ENCODE measurements around the gene PCDH15. TPM values are rescaled to one million over a fixed set of nuclear protein-coding genes. Genes with fewer than 3 reads are reported as not detected.

The PCDH15 gene
- total RNA-seq, 2 experiments from 2014 or later: not detected

- intact Hi-C loops (cut with DNase I, micrococcal nuclease): no loop called here
- Mint-ChIP-seq H3K36me3 (ENCODE audit: low read depth) (no peaks in the 10 kb centered on the region), H3K9me3 (no peaks in the 10 kb centered on the region), H3K27me3 (no peaks in the 10 kb centered on the region), H3K4me1 (ENCODE audit: low read depth) (no peaks in the 10 kb centered on the region), H3K4me3 (no peak overlapping the region), H3K27ac (no peak overlapping the region)
- Histone ChIP-seq H3K4me1 (ENCODE audit: insufficient read depth, low read length) (no peaks in the 10 kb centered on the region), H3K27me3 (ENCODE audit: control insufficient read depth in 1 of 2, insufficient read depth in 2 of 2, low read length in 2 of 2) (no peaks in the 10 kb centered on the region), H3K9me3 (ENCODE audit: control insufficient read depth in 1 of 2, insufficient read depth in 1 of 2, low read length in 2 of 2) (peaks cover 0 to 2% of the 10 kb centered on the region in 2 experiments), H3K4me3 (ENCODE audit: low read length) (no peak overlapping the region), H3K27ac (ENCODE audit: low read depth in 1 of 2, low read length in 2 of 2) (no peak overlapping the region), H3K36me3 (ENCODE audit: insufficient read depth, low read length) (no peaks in the 10 kb centered on the region)
- TF ChIP-seq CTCF (IDR thresholded peaks at IDR 0.05): no peak
- no peak for DNase-seq
- ATAC-seq (ENCODE audit: poor library complexity): no peak
- ChIA-PET CTCF (no interaction called here), POLR2A (no interaction called here)
Observed at GRCh38 chr10:53904506-53905241, 896.4 kb downstream of the PCDH15 start.

- Mint-ChIP-seq H3K4me3 (no peak overlapping the region), H3K4me1 (ENCODE audit: low read depth) (no peaks in the 10 kb centered on the region), H3K27me3 (no peaks in the 10 kb centered on the region), H3K27ac (no peak overlapping the region), H3K36me3 (ENCODE audit: low read depth) (no peaks in the 10 kb centered on the region), H3K9me3 (no peaks in the 10 kb centered on the region)
- ChIA-PET CTCF (no interaction called here), POLR2A (no interaction called here)
- Histone ChIP-seq H3K4me3 (ENCODE audit: low read length) (no peak overlapping the region), H3K27me3 (ENCODE audit: control insufficient read depth in 1 of 2, insufficient read depth in 2 of 2, low read length in 2 of 2) (no peaks in the 10 kb centered on the region), H3K4me1 (ENCODE audit: insufficient read depth, low read length) (no peaks in the 10 kb centered on the region), H3K36me3 (ENCODE audit: insufficient read depth, low read length) (no peaks in the 10 kb centered on the region), H3K9me3 (ENCODE audit: control insufficient read depth in 1 of 2, insufficient read depth in 1 of 2, low read length in 2 of 2) (no peaks in the 10 kb centered on the region), H3K27ac (ENCODE audit: low read depth in 1 of 2, low read length in 2 of 2) (no peak overlapping the region)
- TF ChIP-seq CTCF (IDR thresholded peaks at IDR 0.05): no peak
- ATAC-seq (ENCODE audit: poor library complexity): no peak
- no peak for DNase-seq
- intact Hi-C loops (cut with DNase I, micrococcal nuclease): no loop called here
Observed at GRCh38 chr10:53903756-53904155, 897.3 kb downstream of the PCDH15 start.

GRCh38 chr10:53899463-53900160 lies 901.4 kb downstream of the PCDH15 start:
- H3K36me3 Mint-ChIP-seq (ENCODE audit: low read depth): no peaks in the 10 kb centered on the region
- ChIA-PET CTCF (no interaction called here), POLR2A (no interaction called here)
- H3K4me3 ChIP-seq (ENCODE audit: low read length): no peak overlapping the region
- no peaks in the 10 kb centered on the region for H3K9me3 ChIP-seq (ENCODE audit: control insufficient read depth in 1 of 2, insufficient read depth in 1 of 2, low read length in 2 of 2)
- H3K9me3 Mint-ChIP-seq: peaks cover 4% of the 10 kb centered on the region
- no peak overlapping the region for H3K27ac ChIP-seq (ENCODE audit: low read depth in 1 of 2, low read length in 2 of 2)
- H3K27me3 ChIP-seq (ENCODE audit: control insufficient read depth in 1 of 2, insufficient read depth in 2 of 2, low read length in 2 of 2): no peaks in the 10 kb centered on the region
- H3K4me1 Mint-ChIP-seq (ENCODE audit: low read depth): no peaks in the 10 kb centered on the region
- H3K4me3 Mint-ChIP-seq: no peak overlapping the region
- no peak overlapping the region for H3K27ac Mint-ChIP-seq
- no peaks in the 10 kb centered on the region for H3K36me3 ChIP-seq (ENCODE audit: insufficient read depth, low read length)
- intact Hi-C loops (cut with DNase I, micrococcal nuclease): no loop called here
- H3K27me3 Mint-ChIP-seq: no peaks in the 10 kb centered on the region
- no peaks in the 10 kb centered on the region for H3K4me1 ChIP-seq (ENCODE audit: insufficient read depth, low read length)
- DNase-seq (no peak), ATAC-seq (ENCODE audit: poor library complexity) (no peak)
- TF ChIP-seq CTCF (IDR thresholded peaks at IDR 0.05): no peak

All from CD4-positive, alpha-beta T cell (primary cell).